Testis (tissue), 2 donors: ENCODE results near the gene CUBN.

ENCODE experiments used
- CTCF ChIP-seq, 3 experiments: fragments of 450-650 bp in 2 of 3; fragments of 200-600 bp in 1 of 3; sonication (generic) in 1 of 3; IDR thresholded peaks; one replicate each; pipeline ENCODE4 v1.5.1; 2016 to 2019; ENCODE audit warnings: antibody characterized with exemption in 3 of 3, mild to moderate bottlenecking in 2 of 3, moderate library complexity in 1 of 3
- POLR2A ChIP-seq: fragments of 450-650 bp; IDR thresholded peaks from one replicate; pipeline ENCODE4 v1.6.1; 2017; ENCODE audit warnings: antibody characterized with exemption, mild to moderate bottlenecking, moderate library complexity

- TF ChIP-seq CTCF (IDR thresholded peaks at IDR 0.05) = no peak
- TF ChIP-seq POLR2A = no peak
Observed at GRCh38 chr10:16945593-16945992, 184.0 kb downstream of the CUBN start.
